ENCODE results near the gene SH3GLB1. TPM values are rescaled to one million over a fixed set of nuclear protein-coding genes. Genes with fewer than 3 reads are reported as not detected.

SH3GLB1 gene
- total and polyA plus RNA-seq, 9 of the 15 experiments (the other 6 are each of a cell fraction or from before 2014, with no cell fraction given), result 8.6 to 34.2 (median 24.2) TPM

DNA sequence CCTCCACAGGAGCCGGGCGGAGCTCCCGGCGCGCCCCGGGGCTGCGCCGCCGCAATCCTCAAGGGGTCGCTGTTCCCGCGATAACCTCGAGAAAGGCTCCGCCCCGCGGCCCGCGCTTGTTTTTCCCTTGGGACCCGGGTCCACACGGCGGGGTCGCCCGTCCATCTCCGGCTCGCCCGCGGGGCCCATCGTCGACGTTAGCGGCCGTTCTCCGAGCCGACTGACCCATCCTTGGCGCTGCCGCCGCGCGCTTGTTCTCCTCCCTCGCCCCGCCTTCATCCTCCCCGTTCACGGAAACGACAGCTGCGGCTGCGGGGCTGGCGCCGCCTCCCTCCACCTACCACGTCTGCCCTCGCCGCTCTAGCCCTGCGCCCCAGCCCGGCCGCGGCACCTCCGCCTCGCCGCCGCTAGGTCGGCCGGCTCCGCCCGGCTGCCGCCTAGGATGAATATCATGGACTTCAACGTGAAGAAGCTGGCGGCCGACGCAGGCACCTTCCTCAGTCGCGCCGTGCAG lies at the start of gene SH3GLB1 (continued):
- TF ChIP-seq, protein P1, sequence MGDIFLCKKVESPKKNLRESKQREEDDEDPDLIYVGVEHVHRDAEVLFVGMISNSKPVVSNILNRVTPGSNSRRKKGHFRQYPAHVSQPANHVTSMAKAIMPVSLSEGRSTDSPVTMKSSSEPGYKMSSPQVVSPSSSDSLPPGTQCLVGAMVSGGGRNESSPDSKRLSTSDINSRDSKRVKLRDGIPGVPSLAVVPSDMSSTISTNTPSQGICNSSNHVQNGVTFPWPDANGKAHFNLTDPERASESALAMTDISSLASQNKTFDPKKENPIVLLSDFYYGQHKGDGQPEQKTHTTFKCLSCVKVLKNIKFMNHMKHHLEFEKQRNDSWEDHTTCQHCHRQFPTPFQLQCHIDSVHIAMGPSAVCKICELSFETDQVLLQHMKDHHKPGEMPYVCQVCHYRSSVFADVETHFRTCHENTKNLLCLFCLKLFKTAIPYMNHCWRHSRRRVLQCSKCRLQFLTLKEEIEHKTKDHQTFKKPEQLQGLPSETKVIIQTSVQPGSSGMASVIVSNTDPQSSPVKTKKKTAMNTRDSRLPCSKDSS (IDR thresholded peaks at IDR 0.05; ENCODE audit: low read depth, partially characterized antibody), result no peak
- TF ChIP-seq NRF1 (conservative IDR thresholded peaks at IDR 0.05 in 1 of 2, IDR thresholded peaks at IDR 0.05 in 1 of 2) (peak; percentile 81 to 84), RBFOX2 (IDR thresholded peaks at IDR 0.05; ENCODE audit: low read depth, low read length) (peak; percentile 95), PML (IDR thresholded peaks at IDR 0.05; ENCODE audit: low read length) (peak; percentile 72; the same call in 1 of the 2 replicates), RBBP5 (IDR thresholded peaks at IDR 0.05; ENCODE audit: borderline replicate concordance, insufficient read depth, low read length, poor library complexity, severe bottlenecking) (peak; percentile 79), ELF1 (tag; IDR thresholded peaks at IDR 0.05) (peak; percentile 64), ZNF239 (CRISPR knock-in tag; IDR thresholded peaks at IDR 0.05) (no peak)
- TF ChIP-seq, protein P2, sequence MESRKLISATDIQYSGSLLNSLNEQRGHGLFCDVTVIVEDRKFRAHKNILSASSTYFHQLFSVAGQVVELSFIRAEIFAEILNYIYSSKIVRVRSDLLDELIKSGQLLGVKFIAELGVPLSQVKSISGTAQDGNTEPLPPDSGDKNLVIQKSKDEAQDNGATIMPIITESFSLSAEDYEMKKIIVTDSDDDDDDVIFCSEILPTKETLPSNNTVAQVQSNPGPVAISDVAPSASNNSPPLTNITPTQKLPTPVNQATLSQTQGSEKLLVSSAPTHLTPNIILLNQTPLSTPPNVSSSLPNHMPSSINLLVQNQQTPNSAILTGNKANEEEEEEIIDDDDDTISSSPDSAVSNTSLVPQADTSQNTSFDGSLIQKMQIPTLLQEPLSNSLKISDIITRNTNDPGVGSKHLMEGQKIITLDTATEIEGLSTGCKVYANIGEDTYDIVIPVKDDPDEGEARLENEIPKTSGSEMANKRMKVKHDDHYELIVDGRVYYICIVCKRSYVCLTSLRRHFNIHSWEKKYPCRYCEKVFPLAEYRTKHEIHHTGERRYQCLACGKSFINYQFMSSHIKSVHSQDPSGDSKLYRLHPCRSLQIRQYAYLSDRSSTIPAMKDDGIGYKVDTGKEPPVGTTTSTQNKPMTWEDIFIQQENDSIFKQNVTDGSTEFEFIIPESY (CRISPR knock-in tag; IDR thresholded peaks at IDR 0.05), result no peak; the same call in 1 of the 2 replicates
- TF ChIP-seq, protein P3, sequence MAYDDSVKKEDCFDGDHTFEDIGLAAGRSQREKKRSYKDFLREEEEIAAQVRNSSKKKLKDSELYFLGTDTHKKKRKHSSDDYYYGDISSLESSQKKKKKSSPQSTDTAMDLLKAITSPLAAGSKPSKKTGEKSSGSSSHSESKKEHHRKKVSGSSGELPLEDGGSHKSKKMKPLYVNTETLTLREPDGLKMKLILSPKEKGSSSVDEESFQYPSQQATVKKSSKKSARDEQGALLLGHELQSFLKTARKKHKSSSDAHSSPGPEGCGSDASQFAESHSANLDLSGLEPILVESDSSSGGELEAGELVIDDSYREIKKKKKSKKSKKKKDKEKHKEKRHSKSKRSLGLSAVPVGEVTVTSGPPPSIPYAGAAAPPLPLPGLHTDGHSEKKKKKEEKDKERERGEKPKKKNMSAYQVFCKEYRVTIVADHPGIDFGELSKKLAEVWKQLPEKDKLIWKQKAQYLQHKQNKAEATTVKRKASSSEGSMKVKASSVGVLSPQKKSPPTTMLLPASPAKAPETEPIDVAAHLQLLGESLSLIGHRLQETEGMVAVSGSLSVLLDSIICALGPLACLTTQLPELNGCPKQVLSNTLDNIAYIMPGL (CRISPR knock-in tag; IDR thresholded peaks at IDR 0.05), result no peak; the same call in none of the 2 replicates
- TF ChIP-seq, protein P4, sequence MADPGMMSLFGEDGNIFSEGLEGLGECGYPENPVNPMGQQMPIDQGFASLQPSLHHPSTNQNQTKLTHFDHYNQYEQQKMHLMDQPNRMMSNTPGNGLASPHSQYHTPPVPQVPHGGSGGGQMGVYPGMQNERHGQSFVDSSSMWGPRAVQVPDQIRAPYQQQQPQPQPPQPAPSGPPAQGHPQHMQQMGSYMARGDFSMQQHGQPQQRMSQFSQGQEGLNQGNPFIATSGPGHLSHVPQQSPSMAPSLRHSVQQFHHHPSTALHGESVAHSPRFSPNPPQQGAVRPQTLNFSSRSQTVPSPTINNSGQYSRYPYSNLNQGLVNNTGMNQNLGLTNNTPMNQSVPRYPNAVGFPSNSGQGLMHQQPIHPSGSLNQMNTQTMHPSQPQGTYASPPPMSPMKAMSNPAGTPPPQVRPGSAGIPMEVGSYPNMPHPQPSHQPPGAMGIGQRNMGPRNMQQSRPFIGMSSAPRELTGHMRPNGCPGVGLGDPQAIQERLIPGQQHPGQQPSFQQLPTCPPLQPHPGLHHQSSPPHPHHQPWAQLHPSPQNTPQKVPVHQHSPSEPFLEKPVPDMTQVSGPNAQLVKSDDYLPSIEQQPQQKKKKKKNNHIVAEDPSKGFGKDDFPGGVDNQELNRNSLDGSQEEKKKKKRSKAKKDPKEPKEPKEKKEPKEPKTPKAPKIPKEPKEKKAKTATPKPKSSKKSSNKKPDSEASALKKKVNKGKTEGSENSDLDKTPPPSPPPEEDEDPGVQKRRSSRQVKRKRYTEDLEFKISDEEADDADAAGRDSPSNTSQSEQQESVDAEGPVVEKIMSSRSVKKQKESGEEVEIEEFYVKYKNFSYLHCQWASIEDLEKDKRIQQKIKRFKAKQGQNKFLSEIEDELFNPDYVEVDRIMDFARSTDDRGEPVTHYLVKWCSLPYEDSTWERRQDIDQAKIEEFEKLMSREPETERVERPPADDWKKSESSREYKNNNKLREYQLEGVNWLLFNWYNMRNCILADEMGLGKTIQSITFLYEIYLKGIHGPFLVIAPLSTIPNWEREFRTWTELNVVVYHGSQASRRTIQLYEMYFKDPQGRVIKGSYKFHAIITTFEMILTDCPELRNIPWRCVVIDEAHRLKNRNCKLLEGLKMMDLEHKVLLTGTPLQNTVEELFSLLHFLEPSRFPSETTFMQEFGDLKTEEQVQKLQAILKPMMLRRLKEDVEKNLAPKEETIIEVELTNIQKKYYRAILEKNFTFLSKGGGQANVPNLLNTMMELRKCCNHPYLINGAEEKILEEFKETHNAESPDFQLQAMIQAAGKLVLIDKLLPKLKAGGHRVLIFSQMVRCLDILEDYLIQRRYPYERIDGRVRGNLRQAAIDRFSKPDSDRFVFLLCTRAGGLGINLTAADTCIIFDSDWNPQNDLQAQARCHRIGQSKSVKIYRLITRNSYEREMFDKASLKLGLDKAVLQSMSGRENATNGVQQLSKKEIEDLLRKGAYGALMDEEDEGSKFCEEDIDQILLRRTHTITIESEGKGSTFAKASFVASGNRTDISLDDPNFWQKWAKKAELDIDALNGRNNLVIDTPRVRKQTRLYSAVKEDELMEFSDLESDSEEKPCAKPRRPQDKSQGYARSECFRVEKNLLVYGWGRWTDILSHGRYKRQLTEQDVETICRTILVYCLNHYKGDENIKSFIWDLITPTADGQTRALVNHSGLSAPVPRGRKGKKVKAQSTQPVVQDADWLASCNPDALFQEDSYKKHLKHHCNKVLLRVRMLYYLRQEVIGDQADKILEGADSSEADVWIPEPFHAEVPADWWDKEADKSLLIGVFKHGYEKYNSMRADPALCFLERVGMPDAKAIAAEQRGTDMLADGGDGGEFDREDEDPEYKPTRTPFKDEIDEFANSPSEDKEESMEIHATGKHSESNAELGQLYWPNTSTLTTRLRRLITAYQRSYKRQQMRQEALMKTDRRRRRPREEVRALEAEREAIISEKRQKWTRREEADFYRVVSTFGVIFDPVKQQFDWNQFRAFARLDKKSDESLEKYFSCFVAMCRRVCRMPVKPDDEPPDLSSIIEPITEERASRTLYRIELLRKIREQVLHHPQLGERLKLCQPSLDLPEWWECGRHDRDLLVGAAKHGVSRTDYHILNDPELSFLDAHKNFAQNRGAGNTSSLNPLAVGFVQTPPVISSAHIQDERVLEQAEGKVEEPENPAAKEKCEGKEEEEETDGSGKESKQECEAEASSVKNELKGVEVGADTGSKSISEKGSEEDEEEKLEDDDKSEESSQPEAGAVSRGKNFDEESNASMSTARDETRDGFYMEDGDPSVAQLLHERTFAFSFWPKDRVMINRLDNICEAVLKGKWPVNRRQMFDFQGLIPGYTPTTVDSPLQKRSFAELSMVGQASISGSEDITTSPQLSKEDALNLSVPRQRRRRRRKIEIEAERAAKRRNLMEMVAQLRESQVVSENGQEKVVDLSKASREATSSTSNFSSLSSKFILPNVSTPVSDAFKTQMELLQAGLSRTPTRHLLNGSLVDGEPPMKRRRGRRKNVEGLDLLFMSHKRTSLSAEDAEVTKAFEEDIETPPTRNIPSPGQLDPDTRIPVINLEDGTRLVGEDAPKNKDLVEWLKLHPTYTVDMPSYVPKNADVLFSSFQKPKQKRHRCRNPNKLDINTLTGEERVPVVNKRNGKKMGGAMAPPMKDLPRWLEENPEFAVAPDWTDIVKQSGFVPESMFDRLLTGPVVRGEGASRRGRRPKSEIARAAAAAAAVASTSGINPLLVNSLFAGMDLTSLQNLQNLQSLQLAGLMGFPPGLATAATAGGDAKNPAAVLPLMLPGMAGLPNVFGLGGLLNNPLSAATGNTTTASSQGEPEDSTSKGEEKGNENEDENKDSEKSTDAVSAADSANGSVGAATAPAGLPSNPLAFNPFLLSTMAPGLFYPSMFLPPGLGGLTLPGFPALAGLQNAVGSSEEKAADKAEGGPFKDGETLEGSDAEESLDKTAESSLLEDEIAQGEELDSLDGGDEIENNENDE (IDR thresholded peaks at IDR 0.05; ENCODE audit: low read depth, low read length), result no peak

Data from K562 (cell line).